HK-2 (cell line): Measurements from ENCODE around the gene STARD5.
A peak's percentile ranks its signal among the peaks of the same experiment; 100 is the strongest.

Source experiments
- DNase-seq: peaks from one replicate; pipeline ENCODE4 v3.0.0-alpha.2; 2018; ENCODE audit not compliant: unreplicated experiment

STARD5 gene

DNA sequence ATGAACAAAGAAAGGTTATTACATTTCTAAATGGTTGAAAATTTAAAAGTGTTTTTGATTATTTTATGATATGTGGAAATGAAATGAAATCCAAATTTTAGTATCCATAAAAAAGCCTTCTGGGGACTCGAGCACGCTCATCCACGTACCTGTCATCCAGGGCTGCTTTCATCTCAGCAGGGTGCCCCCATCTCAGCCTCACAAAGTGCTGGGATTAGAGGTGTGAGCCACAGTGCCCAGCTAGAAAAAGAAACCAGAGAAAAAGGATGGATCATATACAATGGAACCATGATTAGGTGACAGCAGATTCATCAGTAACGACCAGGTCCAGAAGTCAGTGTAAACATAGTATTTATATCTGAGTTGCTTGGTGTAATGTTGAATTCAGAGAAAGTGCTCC is 49.7 kb downstream of the STARD5 start:
- no peak for DNase-seq

DNA sequence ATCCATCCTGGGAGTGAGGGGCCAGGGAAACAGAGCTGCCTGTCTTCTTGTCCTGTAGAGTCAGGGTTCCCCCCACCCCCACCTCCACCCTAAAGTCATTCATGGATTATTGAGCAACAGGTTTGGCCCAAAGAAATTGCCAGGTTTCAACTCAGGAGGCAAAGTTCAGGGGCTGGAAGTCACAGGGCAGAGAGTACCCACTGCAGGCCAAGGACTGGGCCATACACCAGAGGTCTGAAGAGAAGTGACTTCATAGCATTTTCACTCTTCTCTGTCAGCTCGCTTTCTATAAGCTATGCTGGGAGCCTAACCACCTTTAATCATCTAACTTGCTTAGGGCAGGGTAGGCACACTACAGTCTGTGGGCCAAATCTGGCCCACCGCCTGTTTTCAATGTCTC is 50.1 kb downstream of the STARD5 start:
- DNase-seq, result no peak

DNA sequence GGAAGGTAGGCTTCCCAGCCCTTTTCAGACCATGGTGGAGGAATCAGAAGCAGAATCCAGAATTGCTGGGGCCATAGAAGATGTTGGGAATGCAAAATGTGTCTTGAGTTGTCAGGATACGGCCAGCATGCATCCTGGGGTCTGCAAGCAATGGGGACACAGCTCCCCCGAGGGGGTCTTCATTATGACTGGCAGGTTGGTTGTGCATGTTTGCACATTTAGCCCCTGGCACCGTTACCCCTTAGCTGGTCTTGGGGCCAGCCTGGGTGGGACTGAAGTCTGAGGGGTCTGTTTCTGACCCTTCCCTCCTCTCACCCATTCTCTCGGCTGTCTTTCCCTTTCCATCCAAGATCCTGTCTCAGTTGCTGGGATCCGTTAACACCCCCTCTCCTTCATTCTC is 50.7 kb downstream of the STARD5 start:
- no peak for DNase-seq

DNA sequence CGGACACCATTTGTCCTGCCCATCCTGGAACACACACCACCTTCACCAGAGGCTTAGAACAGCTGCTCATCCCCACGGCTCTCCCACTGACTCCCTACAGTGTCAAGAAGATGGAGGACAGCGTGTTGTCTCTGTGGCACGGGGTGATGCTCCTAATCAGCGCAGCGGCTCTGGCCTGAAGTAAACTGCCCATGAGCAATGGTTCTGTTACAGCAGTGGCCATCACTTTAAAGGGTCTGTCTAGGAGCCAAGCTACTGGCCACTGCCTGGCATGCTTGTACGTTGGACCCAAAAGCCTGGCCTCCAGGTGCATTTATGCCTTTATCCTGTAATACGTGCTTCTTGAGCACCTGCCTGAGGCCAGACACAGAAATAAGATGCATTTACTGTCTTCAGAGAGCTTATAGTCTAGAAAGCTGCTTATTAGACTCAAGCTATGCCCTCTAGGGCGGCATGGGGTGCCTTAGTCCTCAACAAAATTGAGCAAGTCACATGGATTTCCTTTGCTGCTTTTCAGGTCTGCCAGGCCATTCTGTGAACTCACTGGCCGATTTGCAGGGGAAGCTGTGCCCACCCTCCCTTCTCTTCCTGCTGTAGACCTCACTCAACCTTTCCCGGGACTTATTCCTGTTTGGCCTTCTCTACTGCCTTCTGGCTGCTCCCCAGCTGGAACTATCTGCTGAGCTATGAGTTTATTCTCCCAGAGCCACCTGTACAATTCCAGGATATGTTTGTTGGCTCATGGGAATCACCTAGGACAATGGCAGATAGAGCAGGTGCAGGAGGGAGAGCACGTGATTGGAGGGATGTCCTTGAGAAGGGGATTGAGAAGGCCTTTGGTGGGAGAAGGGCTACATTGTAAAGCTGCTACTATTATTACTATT is 51.9 kb downstream of the STARD5 start:
- no peak for DNase-seq

DNA sequence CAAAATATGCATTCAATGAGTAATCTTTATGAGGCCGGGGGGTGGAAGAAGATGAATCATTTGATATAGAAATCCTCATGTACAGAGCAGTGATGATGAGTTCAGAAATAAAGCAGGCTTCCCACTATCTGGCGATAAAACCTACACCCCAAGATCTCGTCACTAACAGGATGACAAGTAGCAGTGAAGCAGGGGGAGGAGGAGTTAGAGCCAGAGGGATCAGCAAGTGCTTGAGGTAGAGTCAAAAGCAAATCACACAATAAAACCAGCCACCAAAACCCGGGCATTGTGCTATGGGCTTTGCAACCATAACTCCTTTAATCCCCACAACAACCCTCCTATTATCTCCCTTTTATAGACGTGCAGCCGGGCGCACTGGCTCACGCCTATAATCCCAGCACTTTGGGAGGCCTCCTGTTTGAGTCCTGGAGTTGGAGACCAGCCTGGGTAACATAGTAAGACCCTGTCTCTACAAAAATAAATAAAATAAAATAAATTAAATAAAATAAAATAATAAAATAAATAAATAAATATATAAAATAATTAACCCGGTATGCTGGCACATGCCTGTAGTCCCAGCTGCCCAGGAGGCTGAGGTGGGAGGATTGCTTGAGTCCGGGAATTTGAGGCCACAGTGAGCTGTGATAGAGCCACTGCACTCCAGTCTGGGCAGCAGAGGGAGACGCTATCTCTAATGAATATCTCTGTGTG is 53.0 kb downstream of the STARD5 start:
- DNase-seq, result no peak

DNA sequence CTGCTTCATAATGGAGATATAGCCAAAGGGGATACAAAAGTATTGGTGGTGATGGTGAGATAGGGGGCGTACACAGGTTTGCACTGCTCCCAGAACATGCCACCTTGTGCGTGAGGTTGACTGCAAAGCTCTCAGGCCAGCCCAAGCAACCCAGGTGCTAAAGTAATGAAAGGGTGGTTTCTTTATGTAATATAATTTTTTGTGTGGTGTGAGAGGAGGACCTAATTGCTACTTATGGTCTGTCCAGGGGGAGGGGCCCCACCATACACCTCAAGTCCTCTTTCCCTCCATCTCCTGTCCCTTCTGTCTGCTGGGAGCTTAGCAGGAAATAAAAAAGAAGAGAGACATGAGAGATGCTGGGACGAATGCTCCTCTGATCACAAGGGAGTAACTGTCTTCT is 53.8 kb downstream of the STARD5 start:
- DNase-seq, result no peak

DNA sequence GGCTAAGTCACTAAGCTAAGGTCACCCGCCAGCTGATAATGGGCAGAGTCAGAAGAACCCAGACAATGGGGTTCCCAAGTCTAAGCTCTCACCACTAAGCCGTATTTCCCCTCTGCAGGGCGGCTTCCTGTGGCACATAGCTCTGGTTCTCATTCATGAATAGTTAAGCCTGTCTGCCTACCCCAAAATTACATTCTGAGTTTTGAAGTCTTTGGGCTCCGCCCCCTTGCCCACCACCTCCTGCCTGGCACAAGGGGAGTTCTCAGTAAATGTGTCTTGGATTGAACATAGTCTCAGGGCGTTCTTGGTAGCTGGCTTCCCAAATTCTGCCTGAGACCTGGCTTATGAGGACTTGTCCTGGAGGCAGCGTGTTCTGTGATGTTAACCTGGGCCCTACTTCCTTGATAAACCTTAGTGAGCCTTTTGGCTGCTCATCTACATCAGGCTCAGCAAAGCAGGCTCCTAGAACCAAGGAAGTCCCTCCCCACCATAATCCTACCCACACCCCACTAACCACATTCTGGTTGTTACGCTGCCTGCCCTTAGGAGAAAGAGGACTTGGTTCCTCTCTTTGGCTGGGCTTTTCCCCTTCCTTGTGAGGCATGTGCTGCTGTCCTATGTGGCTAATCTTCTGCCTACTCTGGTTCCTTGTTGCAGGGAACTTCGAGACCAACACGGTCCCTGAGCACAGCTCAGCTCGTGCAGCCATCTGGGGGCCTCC is 54.9 kb downstream of the STARD5 start:
- DNase-seq, result no peak

DNA sequence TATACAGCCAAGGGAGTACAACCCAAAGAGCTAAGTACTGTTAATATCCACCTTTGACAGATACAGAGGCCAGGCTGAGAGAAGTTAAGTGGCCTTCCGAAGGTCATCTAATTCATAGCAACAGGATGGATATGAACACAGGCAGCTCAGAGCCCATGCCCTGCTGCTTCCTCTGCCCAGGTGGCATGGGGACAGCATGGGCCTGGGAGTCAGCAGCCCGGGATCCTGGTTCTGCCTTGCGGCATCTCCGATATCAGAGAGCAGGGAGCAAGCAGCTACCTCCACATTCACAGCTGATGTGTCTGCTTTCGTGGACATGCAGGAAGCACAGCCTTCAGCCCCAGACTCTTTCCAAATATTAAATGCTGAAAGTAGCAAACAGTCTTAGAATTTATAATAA is 55.6 kb downstream of the STARD5 start:
- DNase-seq, result no peak

DNA sequence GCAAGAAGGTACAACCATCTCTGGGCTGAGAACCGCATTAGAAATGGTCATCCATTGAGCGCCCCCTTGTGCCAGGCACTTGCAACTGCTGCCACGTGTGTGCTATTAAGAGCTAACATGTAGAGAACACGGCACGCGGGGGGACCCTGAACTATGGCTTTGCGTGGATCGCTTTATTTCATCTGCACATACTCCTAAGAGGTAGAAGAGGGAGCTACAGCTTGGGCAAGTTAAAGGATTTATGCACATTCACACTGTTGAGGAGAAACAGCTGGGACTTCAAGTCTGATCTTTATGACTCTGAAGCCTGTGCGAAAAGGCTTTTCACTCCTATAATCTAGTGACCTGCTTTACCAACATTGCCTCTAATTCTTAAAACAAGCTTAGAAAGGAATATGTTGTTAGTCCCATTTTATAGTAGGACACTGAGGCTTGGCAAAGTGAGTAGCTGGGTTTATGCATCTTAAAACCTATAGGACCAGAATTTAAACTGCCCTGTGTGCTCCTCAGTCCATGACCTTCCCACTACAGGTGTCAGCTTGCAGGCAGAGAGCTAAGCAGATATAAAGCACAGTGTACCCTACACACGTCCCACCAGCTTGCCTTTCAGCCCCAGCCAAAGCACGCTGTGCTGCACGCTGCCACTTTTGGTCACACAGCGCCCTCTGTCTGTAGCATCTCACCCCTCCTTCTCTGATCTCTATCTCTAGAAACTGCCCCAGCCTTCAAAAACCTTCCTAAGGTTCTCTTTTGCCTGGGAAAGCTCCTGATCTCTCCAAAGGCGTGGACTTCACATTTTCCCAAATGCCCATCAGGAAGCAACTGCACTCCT is 57.8 kb downstream of the STARD5 start:
- DNase-seq, result peak; percentile 65

DNA sequence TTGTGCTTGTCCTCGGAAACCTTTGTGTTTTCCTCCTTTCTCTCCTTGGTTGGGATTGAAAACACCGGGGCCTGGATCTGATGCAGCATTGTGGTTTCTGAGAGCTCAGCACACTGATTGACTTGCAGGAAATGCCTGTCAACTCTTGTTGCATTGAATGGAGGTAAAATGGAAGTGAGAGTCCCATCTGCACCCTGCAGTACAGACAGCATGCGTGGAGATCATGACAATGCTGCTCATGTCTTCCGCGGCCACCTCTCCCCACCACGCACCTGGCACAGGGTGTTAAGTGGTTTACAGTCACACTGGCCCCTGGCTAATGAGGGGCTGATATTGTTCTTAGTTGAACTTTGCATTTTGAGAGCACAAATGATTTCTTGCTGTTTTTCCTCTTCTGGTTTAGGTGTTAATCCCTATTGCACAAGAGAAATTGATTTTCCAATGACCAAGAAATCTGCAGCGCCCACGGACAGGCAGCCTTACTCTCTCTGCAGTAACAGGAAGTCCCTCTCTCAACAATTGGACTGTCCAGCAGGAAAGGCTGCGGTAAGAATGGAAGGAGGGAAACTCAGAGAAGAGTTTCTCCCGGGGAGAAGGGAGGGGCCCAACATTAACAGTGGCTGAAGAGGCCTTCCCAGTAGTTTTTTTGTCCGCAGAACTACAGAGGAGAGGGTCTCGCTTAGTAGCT is 58.5 kb downstream of the STARD5 start:
- DNase-seq, result no peak

DNA sequence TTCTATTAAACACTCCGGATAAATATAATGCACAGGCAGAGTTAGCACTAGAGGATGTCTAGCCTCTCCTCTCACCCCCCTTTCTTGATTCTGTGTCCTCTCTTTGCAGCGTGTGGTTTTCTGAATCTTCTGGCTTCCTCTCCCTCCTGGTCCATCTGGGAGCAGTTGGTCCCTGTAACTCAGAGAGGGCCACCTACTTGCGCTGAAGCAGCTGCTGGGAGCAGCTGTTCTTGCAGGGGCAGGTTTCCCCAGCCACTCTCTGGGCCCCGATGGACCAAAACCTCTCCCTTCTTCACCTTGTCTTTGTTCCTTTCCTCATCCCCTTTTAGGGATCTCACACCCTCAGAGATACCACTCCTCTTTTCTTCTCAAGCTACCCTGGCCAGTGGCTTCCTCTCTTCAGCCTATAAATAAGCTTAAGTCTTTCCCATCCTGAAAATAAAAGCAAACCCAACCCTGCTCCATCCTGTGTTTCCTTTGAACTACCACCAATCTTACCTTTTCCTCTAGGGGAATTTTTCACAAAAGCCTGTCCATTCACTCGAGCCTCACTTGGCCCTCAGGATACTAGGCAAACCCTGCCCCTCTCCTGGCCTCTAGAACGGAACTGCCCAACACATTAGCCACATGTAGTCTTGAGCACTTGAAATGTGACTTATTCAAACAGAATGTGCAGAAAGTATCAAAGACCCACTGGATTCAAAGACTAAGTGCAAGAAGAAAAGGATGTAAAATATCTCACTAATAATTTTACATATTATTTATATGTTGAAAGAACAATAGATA is 59.7 kb downstream of the STARD5 start:
- DNase-seq, result no peak

DNA sequence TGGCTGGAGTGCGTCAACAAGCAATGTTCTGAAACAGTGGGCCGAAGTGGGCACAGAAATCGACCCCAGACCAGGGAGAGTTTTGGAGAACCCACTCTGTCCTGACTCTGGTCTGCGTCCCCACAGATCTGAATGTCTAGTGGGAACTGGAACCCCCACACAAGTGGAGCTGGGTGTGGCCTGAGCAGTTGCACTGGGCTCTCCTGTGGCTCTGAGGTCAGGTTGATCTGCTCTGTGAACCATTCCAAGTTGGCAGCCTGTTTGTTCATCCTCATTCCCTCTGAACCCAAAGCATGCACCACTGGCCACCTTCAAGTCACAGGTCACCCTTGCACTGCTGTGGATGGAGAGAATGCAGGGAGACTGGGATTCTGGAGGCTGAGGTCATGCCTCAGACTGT is 60.5 kb downstream of the STARD5 start:
- no peak for DNase-seq

DNA sequence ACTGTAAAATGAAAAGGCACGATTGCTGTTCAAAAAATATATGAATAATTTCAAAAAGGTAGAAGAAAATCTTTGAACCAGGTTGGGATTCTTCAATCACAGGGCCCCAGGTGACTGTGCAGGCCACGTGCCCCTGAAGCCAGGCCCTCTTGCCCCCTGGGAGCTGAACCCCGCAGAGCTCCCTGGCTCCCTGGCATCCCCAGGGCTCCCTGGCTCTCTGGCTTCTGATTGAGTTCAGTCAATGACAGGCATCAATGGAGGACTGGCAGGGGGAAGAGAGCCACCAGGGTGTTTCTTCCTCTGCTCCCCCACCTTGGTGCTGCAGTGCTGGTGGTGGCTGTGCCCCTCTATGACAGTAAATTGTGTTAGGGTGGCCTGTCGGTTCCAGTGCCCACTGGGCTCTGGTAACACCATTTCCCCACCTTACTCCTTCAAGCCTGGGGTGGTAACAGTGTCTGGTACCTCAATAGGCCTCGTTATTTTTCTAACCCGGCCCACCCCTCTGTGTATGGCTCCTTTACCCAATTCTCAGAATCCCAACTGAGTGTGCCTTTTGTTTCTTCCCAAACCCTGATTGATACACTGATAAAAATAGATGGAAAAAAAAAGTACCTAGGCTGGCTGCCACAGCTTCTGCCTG is 62.6 kb downstream of the STARD5 start:
- DNase-seq, result no peak

DNA sequence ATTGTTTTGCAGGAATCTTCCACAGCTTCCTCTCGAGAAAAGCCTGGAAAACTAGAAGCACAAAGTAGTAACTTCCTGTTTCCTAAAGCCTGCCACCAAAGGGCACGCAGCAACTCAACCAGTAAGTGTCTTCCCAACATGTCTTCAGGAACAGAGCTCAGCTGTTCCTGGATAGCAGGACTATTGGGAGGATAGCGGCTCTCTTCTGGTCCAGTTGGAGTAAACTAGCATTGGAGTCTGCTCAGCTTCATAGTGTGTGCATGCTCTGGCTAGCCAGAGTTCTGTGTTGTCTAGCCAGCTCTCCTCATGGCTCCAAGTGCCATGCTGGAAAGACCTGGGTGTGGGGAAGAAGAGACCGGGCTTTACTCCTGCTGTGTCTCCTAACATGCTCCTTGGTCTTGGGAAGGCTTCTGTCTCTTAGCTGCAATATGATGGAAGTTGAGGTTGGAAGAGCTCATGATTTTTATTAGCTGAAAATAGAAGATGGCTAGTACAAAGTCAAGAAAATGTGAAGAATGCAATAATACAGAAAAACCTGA is 64.1 kb downstream of the STARD5 start:
- no peak for DNase-seq
